ENCODE measurements around the gene GFRAL. TPM values are rescaled to one million over a fixed set of nuclear protein-coding genes. Genes with fewer than 3 reads are reported as not detected.
A peak's percentile ranks its signal among the peaks of the same experiment; 100 is the strongest.
"Not testable (repeated sequence)": the region's sequence is repeated elsewhere in the genome, so short reads cannot be mapped to it uniquely, and the experiment has no call there.

Gene GFRAL
- total and polyA plus RNA-seq, 4 donors: not detected

DNA sequence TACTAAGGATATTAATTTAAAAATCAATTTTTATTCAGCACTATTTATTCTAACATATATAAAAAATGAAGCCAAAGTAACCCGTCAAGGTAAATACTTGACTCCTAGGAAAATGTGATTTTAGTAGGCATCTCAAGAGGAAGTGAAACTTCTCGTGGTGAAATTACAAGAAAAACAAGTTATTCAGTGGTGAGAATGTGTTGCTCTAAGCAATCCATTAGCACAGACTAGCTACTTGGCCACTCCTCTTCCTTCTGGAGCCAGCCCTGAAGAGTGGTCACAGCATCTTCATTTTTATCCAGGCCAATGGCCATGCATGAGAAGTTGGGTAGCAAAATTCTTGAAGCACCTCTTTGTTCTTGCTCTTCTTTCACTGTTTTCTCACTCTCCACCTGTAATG lies 40.4 kb upstream of the GFRAL start (continued):
- TF ChIP-seq, protein P1, sequence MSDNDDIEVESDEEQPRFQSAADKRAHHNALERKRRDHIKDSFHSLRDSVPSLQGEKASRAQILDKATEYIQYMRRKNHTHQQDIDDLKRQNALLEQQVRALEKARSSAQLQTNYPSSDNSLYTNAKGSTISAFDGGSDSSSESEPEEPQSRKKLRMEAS (IDR thresholded peaks at IDR 0.05): no peak

DNA sequence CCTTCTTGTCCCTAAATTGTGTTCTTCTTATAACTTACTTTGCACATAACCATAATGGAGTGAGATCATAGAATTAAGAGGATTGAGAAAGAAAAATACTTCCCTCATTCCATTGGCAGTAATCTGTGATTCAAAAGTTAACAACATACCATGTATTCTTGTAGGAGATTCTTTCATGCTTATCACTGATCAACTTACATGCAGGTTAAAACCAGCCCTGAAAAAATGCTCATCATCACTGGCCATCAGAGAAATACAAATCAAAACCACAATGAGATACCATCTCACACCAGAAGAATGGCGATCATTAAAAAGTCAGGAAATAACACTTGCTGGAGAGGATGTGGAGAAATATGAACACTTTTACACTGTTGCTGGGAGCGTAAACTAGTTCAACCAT lies 36.5 kb upstream of the GFRAL start:
- DNase-seq (ENCODE audit: low spot score): no peak
- Histone ChIP-seq H3K9me3 (ENCODE audit: control insufficient read depth in 4 of 4, low read length in 3 of 4) (no peaks in the 10 kb centered on the region), H3K4me1 (ENCODE audit: control insufficient read depth in 4 of 4, insufficient read depth in 4 of 4, low read length in 3 of 4) (no peaks in the 10 kb centered on the region), H3K9ac (ENCODE audit: low read depth in 1 of 2, low read length in 2 of 2) (no peak overlapping the region), H3K27me3 (ENCODE audit: control insufficient read depth in 4 of 4, insufficient read depth in 4 of 4, low read length in 3 of 4) (no peaks in the 10 kb centered on the region), H3K36me3 (ENCODE audit: control insufficient read depth in 4 of 4, insufficient read depth in 3 of 4, low read depth in 1 of 4, low read length in 3 of 4) (no peaks in the 10 kb centered on the region), H3K4me3 (ENCODE audit: low read depth in 1 of 3, low read length in 3 of 3) (no peak overlapping the region), H3K27ac (ENCODE audit: low read depth in 1 of 2, low read length in 2 of 2) (no peak overlapping the region)
- 80% methylated on average over 2 of the region's 2 CpGs for WGBS
- no peak for TF ChIP-seq RXRA (IDR thresholded peaks at IDR 0.05)
- TF ChIP-seq, protein P1 (IDR thresholded peaks at IDR 0.05): no peak
- TF ChIP-seq YY1 (IDR thresholded peaks at IDR 0.05): no peak
- TF ChIP-seq, protein P2, sequence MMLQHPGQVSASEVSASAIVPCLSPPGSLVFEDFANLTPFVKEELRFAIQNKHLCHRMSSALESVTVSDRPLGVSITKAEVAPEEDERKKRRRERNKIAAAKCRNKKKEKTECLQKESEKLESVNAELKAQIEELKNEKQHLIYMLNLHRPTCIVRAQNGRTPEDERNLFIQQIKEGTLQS (IDR thresholded peaks at IDR 0.05): no peak
- no peak for TF ChIP-seq GABPA (IDR thresholded peaks at IDR 0.05 in 1 of 2, conservative IDR thresholded peaks at IDR 0.05 in 1 of 2)
- TF ChIP-seq HNF4G (IDR thresholded peaks at IDR 0.05): no peak
- no peak for TF ChIP-seq SP1 (IDR thresholded peaks at IDR 0.05)
- TF ChIP-seq NR2F2 (IDR thresholded peaks at IDR 0.05): no peak
- TF ChIP-seq RAD21 (IDR thresholded peaks at IDR 0.05): no peak

DNA sequence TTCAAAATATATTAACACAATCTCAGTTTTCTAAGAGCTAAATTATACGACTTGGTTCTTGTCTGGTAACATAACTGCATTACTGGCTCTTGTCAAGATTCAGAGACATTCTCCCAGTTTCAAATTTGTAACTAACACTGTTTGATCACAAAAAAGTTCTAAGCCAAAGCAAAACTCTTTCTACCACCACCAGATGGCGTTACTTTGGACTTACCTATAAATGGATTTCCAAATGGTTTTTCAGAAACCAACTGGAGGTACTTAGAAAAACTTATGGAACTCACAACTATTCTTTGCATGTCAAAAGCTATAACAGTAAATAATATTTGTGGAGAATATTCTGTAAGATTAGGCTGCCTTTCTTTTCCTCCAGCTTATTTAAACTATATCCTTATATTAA lies 34.2 kb upstream of the GFRAL start:
- TF ChIP-seq JUND (IDR thresholded peaks at IDR 0.05) (no peak), RAD21 (IDR thresholded peaks at IDR 0.05) (peak in 1 of 2 donors; percentile 7)
- Histone ChIP-seq H3K36me3 (ENCODE audit: control insufficient read depth in 4 of 4, insufficient read depth in 3 of 4, low read depth in 1 of 4, low read length in 3 of 4) (no peaks in the 10 kb centered on the region), H3K9me3 (ENCODE audit: control insufficient read depth in 4 of 4, low read length in 3 of 4) (no peaks in the 10 kb centered on the region), H3K4me3 (ENCODE audit: low read depth in 1 of 3, low read length in 3 of 3) (no peak overlapping the region), H3K9ac (ENCODE audit: low read depth in 1 of 2, low read length in 2 of 2) (no peak overlapping the region), H3K27ac (ENCODE audit: low read depth in 1 of 2, low read length in 2 of 2) (no peak overlapping the region), H3K27me3 (ENCODE audit: control insufficient read depth in 4 of 4, insufficient read depth in 4 of 4, low read length in 3 of 4) (no peaks in the 10 kb centered on the region), H3K4me1 (ENCODE audit: control insufficient read depth in 4 of 4, insufficient read depth in 4 of 4, low read length in 3 of 4) (no peaks in the 10 kb centered on the region)
- 41% methylated on average over 2 of the region's 2 CpGs for WGBS
- DNase-seq (ENCODE audit: low spot score): no peak

DNA sequence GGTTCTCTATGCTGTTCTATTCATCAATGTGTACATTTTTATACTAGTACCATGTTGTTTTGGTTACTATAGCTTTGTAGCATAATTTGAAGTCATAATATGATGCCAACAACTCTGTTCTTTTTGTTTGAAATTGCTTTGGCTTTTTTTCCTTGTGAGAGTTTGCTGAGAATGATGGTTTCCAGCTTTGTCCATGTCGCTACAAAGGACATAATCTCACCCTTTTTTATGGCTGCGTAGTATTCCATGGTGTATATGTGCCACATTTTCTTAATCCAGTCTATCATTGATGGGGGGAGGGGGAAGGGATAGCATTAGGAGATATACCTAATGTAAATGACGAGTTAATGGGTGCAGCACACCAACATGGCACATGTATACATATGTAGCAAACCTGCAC lies 30.1 kb upstream of the GFRAL start:
- not testable (repeated sequence) for H3K9me3 ChIP-seq (ENCODE audit: control insufficient read depth in 4 of 4, low read length in 3 of 4); H3K36me3 ChIP-seq (ENCODE audit: control insufficient read depth in 4 of 4, insufficient read depth in 3 of 4, low read depth in 1 of 4, low read length in 3 of 4); DNase-seq (ENCODE audit: low spot score); H3K4me3 ChIP-seq (ENCODE audit: low read depth in 1 of 3, low read length in 3 of 3); H3K4me1 ChIP-seq (ENCODE audit: control insufficient read depth in 4 of 4, insufficient read depth in 4 of 4, low read length in 3 of 4); H3K9ac ChIP-seq (ENCODE audit: low read depth in 1 of 2, low read length in 2 of 2); H3K27me3 ChIP-seq (ENCODE audit: control insufficient read depth in 4 of 4, insufficient read depth in 4 of 4, low read length in 3 of 4); H3K27ac ChIP-seq (ENCODE audit: low read depth in 1 of 2, low read length in 2 of 2)
- 82% methylated on average over 3 of the region's 3 CpGs for WGBS

DNA sequence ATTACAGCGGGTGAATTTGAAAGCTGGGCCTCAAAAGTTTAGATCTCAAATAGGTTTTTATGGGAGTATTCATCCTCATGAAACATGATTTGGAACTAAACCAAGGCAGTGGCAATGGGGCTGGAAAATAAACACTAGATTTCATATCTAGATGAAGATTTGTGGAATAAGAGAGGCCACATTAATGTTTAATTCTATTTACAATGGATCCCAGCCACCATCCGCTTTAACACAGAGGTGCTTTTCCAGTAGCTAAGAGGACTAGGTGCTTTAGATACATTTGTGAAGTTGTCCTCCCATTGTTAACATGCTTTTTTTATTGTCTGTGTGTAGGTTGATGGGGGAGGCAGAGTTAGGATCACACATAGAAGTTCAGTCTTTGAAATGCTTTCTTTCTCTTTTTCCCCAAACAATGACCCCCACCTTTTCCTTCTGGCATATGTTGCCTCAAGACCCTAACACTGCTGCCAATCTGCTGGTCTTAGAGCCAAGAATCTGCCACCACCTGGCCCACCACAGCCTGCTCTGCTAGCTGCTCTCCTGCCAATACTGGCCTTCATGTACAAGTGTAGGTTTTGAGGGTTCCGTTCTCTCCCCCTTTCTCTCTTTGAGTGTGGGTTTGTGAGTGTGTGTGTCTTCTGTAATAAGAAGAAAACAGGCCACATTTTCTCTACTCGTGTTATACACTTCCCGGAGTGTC lies 27.8 kb upstream of the GFRAL start:
- H3K9me3 ChIP-seq (ENCODE audit: control insufficient read depth in 4 of 4, low read length in 3 of 4): no peaks in the 10 kb centered on the region
- 80% methylated on average over 5 of the region's 5 CpGs for WGBS
- TF ChIP-seq SP1 (IDR thresholded peaks at IDR 0.05) (no peak), RXRA (IDR thresholded peaks at IDR 0.05) (no peak)

More for the DNA sequence above, 27.8 kb upstream of the GFRAL start:
- Histone ChIP-seq H3K27ac (ENCODE audit: low read depth in 1 of 2, low read length in 2 of 2) (no peak overlapping the region), H3K36me3 (ENCODE audit: control insufficient read depth in 4 of 4, insufficient read depth in 3 of 4, low read depth in 1 of 4, low read length in 3 of 4) (no peaks in the 10 kb centered on the region), H3K4me3 (ENCODE audit: low read depth in 1 of 3, low read length in 3 of 3) (no peak overlapping the region), H3K9ac (ENCODE audit: low read depth in 1 of 2, low read length in 2 of 2) (no peak overlapping the region), H3K4me1 (ENCODE audit: control insufficient read depth in 4 of 4, insufficient read depth in 4 of 4, low read length in 3 of 4) (no peaks in the 10 kb centered on the region), H3K27me3 (ENCODE audit: control insufficient read depth in 4 of 4, insufficient read depth in 4 of 4, low read length in 3 of 4) (no peaks in the 10 kb centered on the region)
- DNase-seq (ENCODE audit: low spot score): no peak

All from liver (tissue), 9 donors.